GM12874 (cell line): ENCODE data around the gene C1orf74.

ENCODE experiments used
- TF ChIP-seq, protein P1 (sequence below): IDR thresholded peaks from 2 replicates; pipeline ENCODE4 v1.5.1; 2011; ENCODE audit warnings: low read depth, mild to moderate bottlenecking, control low read depth, low read length, moderate library complexity; ENCODE audit not compliant: insufficient read depth

The C1orf74 gene

DNA sequence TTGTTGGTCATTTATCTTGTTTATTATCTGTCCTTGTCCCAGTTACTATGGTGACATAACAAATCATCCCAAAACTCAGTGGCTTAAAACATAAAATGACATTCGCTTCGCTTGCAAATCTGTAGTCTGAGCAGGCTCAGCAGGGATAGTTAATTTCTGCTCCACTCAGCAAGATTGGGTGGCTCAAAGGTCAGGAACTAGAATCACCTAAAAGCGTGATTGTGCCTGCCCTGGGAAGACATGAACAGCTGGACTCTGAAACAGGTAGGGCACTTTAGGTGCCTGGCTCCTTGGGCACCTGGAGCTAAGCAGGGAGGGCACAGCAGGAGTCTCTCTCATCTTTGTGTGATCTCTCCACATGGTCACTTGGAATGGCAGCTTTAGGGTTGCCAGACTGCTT lies 43.2 kb downstream of the C1orf74 start:
- TF ChIP-seq, protein P1, sequence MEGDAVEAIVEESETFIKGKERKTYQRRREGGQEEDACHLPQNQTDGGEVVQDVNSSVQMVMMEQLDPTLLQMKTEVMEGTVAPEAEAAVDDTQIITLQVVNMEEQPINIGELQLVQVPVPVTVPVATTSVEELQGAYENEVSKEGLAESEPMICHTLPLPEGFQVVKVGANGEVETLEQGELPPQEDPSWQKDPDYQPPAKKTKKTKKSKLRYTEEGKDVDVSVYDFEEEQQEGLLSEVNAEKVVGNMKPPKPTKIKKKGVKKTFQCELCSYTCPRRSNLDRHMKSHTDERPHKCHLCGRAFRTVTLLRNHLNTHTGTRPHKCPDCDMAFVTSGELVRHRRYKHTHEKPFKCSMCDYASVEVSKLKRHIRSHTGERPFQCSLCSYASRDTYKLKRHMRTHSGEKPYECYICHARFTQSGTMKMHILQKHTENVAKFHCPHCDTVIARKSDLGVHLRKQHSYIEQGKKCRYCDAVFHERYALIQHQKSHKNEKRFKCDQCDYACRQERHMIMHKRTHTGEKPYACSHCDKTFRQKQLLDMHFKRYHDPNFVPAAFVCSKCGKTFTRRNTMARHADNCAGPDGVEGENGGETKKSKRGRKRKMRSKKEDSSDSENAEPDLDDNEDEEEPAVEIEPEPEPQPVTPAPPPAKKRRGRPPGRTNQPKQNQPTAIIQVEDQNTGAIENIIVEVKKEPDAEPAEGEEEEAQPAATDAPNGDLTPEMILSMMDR = no peak

DNA sequence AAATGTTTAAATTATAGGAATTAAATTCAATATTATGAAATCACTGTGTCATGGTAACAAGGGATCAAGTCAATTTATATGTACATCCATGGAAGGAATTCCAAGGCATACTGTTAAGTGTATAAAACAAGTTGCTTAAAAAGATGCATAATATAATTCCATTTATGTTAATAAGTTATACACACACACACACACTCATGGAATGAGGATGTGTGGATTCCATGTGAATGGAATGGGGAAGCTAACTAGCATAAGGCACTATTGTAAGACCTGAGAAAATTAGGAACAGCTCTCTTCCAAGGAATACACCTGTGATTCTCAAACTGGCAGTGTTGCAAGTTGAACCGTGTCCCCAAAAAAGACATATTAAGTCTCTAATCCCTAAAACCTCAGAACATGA lies 46.1 kb downstream of the C1orf74 start:
- TF ChIP-seq, protein P1 = no peak

DNA sequence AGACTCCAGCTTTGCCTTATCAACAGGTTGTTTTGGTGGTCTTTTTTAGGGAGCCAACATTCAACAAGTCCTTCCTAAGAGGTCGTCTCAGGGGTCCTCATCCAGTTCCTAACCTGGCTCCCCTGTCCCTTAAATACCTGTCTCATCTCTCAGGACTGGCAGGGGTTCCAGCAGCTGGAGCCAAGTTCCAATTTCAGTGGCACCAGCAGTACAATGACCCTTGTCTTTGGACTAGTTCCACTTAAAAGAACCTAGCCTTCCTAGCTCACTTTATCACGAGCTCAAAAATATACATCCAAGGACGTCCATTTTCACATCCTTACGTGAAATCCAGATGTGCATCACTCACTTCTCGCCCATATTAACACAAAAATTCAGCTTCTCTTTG lies 47.2 kb downstream of the C1orf74 start:
- TF ChIP-seq, protein P1 = no peak

DNA sequence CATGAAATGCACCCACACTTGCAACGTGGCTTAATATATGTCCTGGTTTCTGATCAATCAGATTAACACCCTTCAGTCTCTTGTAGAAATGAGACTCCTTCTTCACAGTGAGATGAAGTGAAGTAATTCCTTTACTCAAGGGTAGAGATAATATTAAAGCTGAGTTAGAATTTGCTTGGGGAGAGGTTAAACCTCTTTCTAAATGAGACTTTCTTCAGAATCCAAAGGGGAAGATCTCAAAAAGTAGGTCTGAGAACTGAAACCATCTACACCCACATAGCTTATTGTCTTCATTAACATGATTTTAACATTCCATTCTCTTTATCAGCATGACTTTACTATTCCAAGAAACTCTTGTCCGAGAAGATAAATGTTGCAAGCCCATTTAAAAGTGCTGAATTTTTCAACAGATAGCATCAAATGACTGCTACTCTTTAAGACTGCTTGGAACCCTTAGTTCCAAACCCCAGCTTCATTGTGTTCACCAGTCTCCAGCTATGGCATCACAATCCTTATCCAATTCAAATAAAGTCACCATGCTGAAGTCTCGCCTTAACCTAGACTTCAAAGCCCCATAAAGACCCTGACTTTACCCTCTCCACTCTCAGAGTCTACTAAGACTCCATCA lies 47.8 kb downstream of the C1orf74 start:
- TF ChIP-seq, protein P1 = no peak

DNA sequence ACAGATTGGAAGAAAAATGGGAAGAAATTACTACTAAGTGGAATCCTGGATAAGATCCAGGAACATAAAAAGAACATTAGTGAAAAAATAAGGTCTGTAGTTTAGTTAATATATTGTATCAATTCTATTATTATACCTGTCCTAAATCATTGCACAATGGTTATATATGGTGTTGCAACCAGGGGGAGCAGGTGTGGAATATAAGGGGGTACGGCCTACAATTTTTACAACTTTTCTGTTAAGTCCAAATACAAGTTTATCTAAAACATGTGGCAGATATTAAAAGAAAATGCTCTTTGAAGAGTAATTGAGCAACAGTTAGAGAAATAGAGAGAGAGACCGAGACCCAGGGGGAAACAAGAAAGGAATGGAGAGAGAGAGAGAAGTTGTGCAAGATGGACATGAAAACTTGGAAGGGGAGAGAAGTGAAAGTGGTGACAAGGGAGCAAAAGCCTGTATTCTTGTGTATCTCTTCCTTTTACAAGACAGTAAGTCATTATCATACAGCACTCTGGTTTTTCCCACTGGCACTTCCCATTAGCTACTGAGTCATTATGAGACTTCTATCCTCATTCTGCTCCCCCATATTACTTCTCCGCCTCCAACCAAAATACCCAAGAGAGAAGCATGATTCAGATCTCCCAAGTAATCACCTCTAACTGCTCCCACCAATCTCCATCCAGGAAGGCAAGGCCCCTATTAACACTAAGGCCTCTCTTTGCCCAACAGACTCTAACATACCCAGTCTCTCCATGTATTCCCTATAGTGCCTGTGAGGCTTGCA lies 50.8 kb downstream of the C1orf74 start:
- TF ChIP-seq, protein P1 = no peak

DNA sequence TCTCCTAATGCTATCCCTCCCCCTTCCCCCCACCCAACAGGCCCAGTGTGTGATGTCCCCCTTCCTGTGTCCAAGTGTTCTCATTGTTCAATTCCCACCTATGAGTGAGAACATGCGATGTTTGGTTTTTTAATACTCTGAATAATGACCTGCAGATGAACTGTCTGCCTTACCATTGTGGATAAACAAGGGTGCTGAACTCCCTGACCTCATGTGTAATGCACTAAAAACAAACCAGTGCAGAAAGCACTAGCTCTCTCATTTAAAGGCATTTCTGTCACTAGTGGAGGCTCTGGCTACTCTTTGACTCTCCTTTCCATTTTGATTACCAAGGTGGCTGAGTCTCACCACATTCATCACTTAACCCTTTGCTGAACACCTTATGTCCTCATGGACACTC lies 51.6 kb downstream of the C1orf74 start:
- TF ChIP-seq, protein P1 = no peak

DNA sequence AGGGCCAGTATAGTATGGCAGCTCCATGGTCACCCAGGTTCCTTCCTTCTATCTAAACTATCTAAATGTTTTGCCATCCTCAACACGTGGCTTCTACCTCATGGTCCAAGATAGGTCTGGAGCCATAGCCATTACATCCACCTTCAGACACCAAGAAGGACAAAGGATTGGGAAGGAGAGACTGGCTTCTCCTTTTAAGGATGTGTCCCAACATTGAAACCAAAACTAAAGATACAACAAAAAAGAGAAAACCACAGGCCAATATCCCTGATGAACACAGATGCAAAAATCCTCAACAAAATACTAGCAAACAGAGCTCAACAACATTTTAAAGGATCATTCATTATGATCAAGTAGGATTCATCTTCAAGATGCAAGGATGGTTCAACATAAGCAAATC lies 54.9 kb downstream of the C1orf74 start:
- TF ChIP-seq, protein P1 = no peak
